HUDEP-2 (cell line): ENCODE measurements around the gene CCDC28B.

ENCODE experiments used
- DNase-seq, 76 experiments: peaks; one replicate each; lab custom pipeline; 2025; ENCODE audit not compliant: unreplicated experiment in 76 of 76; lab: John Stamatoyannopoulos, UW

Gene CCDC28B

GRCh38 chr1:32249831-32250525 lies 49.6 kb downstream of the CCDC28B start:
- DNase-seq: no peak

GRCh38 chr1:32250893-32251716 lies 50.7 kb downstream of the CCDC28B start, which contains the start of gene LCK:
TSS of gene LCK (plus strand) at chr1:32251265. CDS start at chr1:32274330, 23,065 bp downstream.
- DNase-seq: no peak
